Gastrocnemius medialis (tissue), 4 donors: ENCODE results near the gene IFT27.

Source experiments
- CTCF ChIP-seq, 5 experiments: fragments of 450-650 bp in 3 of 5; fragments of 200-600 bp in 2 of 5; sonication (generic) in 2 of 5; IDR thresholded peaks in 4 of 5; conservative IDR thresholded peaks in 1 of 5; 1 replicate in 4 of 5; 2 replicates in 1 of 5; pipeline ENCODE4 v1.5.1; 2016 to 2019; ENCODE audit warnings: antibody characterized with exemption in 5 of 5, mild to moderate bottlenecking in 3 of 5, moderate library complexity in 3 of 5
- POLR2A ChIP-seq, 2 donors: fragments of 450-650 bp; IDR thresholded peaks; one replicate each; pipeline ENCODE4 v1.6.1; 2017; ENCODE audit warnings: antibody characterized with exemption in 2 of 2, mild to moderate bottlenecking in 2 of 2, moderate library complexity in 2 of 2

- TF ChIP-seq POLR2A (IDR thresholded peaks at IDR 0.05) (no peak), CTCF (IDR thresholded peaks at IDR 0.05 in 4 of 5, conservative IDR thresholded peaks at IDR 0.05 in 1 of 5) (no peak)
Observed at GRCh38 chr22:36797911-36798673, 22.2 kb upstream of the IFT27 start.
